Measurements from ENCODE around the gene NABP1. TPM values are rescaled to one million over a fixed set of nuclear protein-coding genes. Genes with fewer than 3 reads are reported as not detected.

Gene NABP1
- total RNA-seq, 1 experiment from 2014 or later = 3.2 TPM

DNA sequence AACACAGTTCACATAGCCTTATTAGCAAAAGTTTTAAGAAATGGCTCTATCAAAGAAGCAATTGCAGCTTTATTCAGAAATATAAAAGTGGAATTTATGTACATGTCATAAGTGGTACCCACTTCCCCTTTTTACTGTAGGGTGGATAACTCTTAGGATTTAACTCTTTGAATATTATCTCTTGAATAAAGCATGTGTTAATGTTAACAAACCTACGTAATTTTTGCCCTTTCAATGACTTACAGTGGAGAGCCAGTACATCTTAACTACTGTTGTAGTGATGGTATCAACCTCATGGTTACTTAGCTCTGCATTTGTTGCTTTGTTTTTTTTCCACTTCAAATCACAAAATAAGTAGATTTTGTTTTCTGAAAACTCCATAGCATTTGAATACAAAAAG lies 8.8 kb downstream of the NABP1 start:
- H3K18ac ChIP-seq (ENCODE audit: insufficient read length, low read depth, low read length) = no peak overlapping the region
- Mint-ChIP-seq H3K27ac (no peak overlapping the region), H3K4me1 (peaks cover 6 to 10% of the 10 kb centered on the region in 2 experiments), H3K36me3 (ENCODE audit: insufficient read depth in 1 of 3, low read depth in 3 of 3) (peaks cover 0 to 4% (median 0%) of the 10 kb centered on the region in 3 experiments; a peak in 1 of 7 replicates), H3K27me3 (ENCODE audit: low read depth) (no peaks in the 10 kb centered on the region), H3K9me3 (no peaks in the 10 kb centered on the region), H3K4me3 (no peak overlapping the region)
- no peak overlapping the region for H3K14ac ChIP-seq (ENCODE audit: insufficient read depth, low read length)
- no peaks in the 10 kb centered on the region for H3K27me3 ChIP-seq (ENCODE audit: insufficient read depth, low read length)
- H3K27ac ChIP-seq (ENCODE audit: insufficient read length, low read depth, low read length) = no peak overlapping the region
- no CpG with 5 or more reads among the region's 1 CpG for WGBS (ENCODE audit: extremely low coverage, insufficient read length, low lambda C conversion rate)
- no peak overlapping the region for H3K23ac ChIP-seq (ENCODE audit: insufficient read length, low read depth, low read length)
- no peak overlapping the region for H3K56ac ChIP-seq (ENCODE audit: insufficient read length, low read depth, low read length)
- no peak overlapping the region for H2BK20ac ChIP-seq (ENCODE audit: low read depth, low read length, poor library complexity, severe bottlenecking)
- no peak overlapping the region for H2BK5ac ChIP-seq (ENCODE audit: insufficient read length, low read length)
- TF ChIP-seq, protein P1, sequence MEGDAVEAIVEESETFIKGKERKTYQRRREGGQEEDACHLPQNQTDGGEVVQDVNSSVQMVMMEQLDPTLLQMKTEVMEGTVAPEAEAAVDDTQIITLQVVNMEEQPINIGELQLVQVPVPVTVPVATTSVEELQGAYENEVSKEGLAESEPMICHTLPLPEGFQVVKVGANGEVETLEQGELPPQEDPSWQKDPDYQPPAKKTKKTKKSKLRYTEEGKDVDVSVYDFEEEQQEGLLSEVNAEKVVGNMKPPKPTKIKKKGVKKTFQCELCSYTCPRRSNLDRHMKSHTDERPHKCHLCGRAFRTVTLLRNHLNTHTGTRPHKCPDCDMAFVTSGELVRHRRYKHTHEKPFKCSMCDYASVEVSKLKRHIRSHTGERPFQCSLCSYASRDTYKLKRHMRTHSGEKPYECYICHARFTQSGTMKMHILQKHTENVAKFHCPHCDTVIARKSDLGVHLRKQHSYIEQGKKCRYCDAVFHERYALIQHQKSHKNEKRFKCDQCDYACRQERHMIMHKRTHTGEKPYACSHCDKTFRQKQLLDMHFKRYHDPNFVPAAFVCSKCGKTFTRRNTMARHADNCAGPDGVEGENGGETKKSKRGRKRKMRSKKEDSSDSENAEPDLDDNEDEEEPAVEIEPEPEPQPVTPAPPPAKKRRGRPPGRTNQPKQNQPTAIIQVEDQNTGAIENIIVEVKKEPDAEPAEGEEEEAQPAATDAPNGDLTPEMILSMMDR (conservative IDR thresholded peaks at IDR 0.05) = no peak
- no peak overlapping the region for H3K4ac ChIP-seq (ENCODE audit: low read depth, low read length)
- no peaks in the 10 kb centered on the region for H3K9me3 ChIP-seq (ENCODE audit: control insufficient read depth, low read depth, low read length)
- no peak overlapping the region for H2BK15ac ChIP-seq (ENCODE audit: low read depth, low read length)
- no peak overlapping the region for H4K91ac ChIP-seq (ENCODE audit: insufficient read length, low read depth, low read length)
- no peak overlapping the region for H2BK120ac ChIP-seq (ENCODE audit: low read depth, low read length, poor library complexity, severe bottlenecking)
- H3K4me2 ChIP-seq (ENCODE audit: insufficient read depth, insufficient read length, low read length) = no peak overlapping the region
- H3K79me1 ChIP-seq (ENCODE audit: insufficient read depth, low read depth, low read length, poor library complexity, severe bottlenecking) = no peaks in the 10 kb centered on the region
- H3K23me2 ChIP-seq (ENCODE audit: insufficient read length, low read depth, low read length, poor library complexity, severe bottlenecking) = no peaks in the 10 kb centered on the region
- H4K20me1 ChIP-seq (ENCODE audit: control insufficient read depth, insufficient read depth, insufficient read length) = no peaks in the 10 kb centered on the region
- no peak overlapping the region for H4K5ac ChIP-seq (ENCODE audit: insufficient read length, low read depth, low read length)
- H3K4me1 ChIP-seq (ENCODE audit: insufficient read depth, low read length) = no peaks in the 10 kb centered on the region
- no peak overlapping the region for H2AFZ ChIP-seq (ENCODE audit: low read length)
- H4K8ac ChIP-seq (replicated peaks; ENCODE audit: insufficient read length, low read depth, low read length) = no peak overlapping the region
- H3K79me2 ChIP-seq (ENCODE audit: insufficient read depth, low read length) = no peaks in the 10 kb centered on the region
- no peak overlapping the region for H3T11ph ChIP-seq (ENCODE audit: low read length)
- no peak for DNase-seq
- H2BK12ac ChIP-seq (ENCODE audit: insufficient read length, low read depth, low read length) = no peak overlapping the region
- no peak overlapping the region for H3K9ac ChIP-seq (ENCODE audit: extremely low read depth, insufficient read length, low read length)
- H2AK5ac ChIP-seq (ENCODE audit: insufficient read length, low read length) = no peak overlapping the region

All from H9 (cell line).